Measurements from ENCODE around the gene SYN1.
"Not testable (repeated sequence)": the region's sequence is repeated elsewhere in the genome, so short reads cannot be mapped to it uniquely, and the experiment has no call there.

The SYN1 gene

GRCh38 chrX:47633689-47634590 is 14.3 kb upstream of the SYN1 start:
- no peak for DNase-seq

GRCh38 chrX:47632666-47633065 is 13.0 kb upstream of the SYN1 start:
- no peak for DNase-seq

GRCh38 chrX:47631676-47632075 is 12.0 kb upstream of the SYN1 start:
- no peak for DNase-seq

- DNase-seq, result peak; percentile 68 to 75
These were observed 10.0 kb upstream of the SYN1 start, which contains the start of gene CFP for GRCh38 chrX:47629419-47630200. TSS of gene CFP (minus strand) at chrX:47629930. CDS start at chrX:47629844, 86 bp downstream.

GRCh38 chrX:47628982-47629381 is 9.3 kb upstream of the SYN1 start:
- no peak for DNase-seq

GRCh38 chrX:47625365-47625764 is 5.7 kb upstream of the SYN1 start:
- no peak for DNase-seq

- peak; percentile 72 to 77 for DNase-seq
These were observed 3.9 kb upstream of the SYN1 start for GRCh38 chrX:47623540-47624027.

GRCh38 chrX:47621851-47622250 is 2.2 kb upstream of the SYN1 start:
- DNase-seq, result no peak

GRCh38 chrX:47620303-47620685 is 637 bp upstream of the SYN1 start:
- DNase-seq, result no peak

GRCh38 chrX:47618923-47619485 is 653 bp downstream of the SYN1 start:
- no peak for DNase-seq

GRCh38 chrX:47614618-47615017 is 5.0 kb downstream of the SYN1 start:
- DNase-seq, result no peak

- DNase-seq, result no peak
These were observed 6.6 kb downstream of the SYN1 start for GRCh38 chrX:47613082-47613481.

- no peak for DNase-seq
These were observed 7.2 kb downstream of the SYN1 start for GRCh38 chrX:47612418-47612817.

- DNase-seq, result no peak
These were observed 7.7 kb downstream of the SYN1 start for GRCh38 chrX:47611926-47612325.

GRCh38 chrX:47611489-47611888 is 8.2 kb downstream of the SYN1 start:
- DNase-seq, result no peak

GRCh38 chrX:47610511-47610910 is 9.1 kb downstream of the SYN1 start:
- DNase-seq, result no peak

GRCh38 chrX:47608130-47608810 is 11.4 kb downstream of the SYN1 start:
- no peak for DNase-seq

- no peak for DNase-seq
These were observed 12.6 kb downstream of the SYN1 start for GRCh38 chrX:47607091-47607490.

- DNase-seq, result peak; percentile 39 to 44
These were observed 14.6 kb downstream of the SYN1 start for GRCh38 chrX:47605024-47605423.

GRCh38 chrX:47603125-47603524 is 16.5 kb downstream of the SYN1 start:
- not testable (repeated sequence) for DNase-seq

GRCh38 chrX:47597222-47597621 is 22.4 kb downstream of the SYN1 start:
- no peak for DNase-seq

GRCh38 chrX:47596256-47596655 is 23.4 kb downstream of the SYN1 start:
- DNase-seq, result no peak

GRCh38 chrX:47595716-47596251 is 23.9 kb downstream of the SYN1 start:
- no peak for DNase-seq
